GM21390 (cell line): ENCODE results near the gene CDC6.

Experiments used
- ATAC-seq: cut with Tn5 transposase; IDR thresholded peaks from one replicate; pipeline ENCODE4 v1.9.1; 2021; ENCODE audit not compliant: unreplicated experiment

The CDC6 gene

GRCh38 chr17:40309949-40310510 is 22.4 kb downstream of the CDC6 start:
- no peak for ATAC-seq

DNA sequence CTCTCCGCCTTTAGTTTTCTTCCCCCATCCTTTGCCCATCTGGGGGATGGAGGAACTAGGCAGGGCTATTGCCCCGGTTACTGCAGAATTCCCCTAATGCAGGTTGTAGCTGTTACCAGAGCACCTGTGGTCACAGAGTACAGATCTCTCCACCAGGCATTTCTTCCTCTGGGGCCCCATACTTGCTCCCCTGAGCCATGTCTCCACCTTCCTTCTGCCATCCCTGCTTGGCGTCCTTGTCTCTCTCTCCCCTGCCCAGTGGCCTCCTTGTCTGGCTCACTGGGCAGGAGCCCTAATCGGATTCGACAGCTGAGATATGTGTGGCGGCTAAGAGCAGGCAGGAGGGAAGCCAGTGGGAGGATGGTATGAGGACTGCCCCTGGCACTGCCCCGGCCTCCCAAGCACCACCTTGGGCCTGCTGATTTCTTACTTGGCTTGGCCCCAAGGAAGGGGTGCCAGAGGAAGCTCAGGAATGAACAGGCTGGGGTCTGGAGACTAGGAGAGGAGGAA is 23.3 kb downstream of the CDC6 start:
- no peak for ATAC-seq

- ATAC-seq: no peak
These were observed 23.9 kb downstream of the CDC6 start for GRCh38 chr17:40311575-40311974.

GRCh38 chr17:40312131-40312731 is 24.6 kb downstream of the CDC6 start:
- no peak for ATAC-seq

- ATAC-seq: no peak
These were observed 25.4 kb downstream of the CDC6 start for GRCh38 chr17:40312893-40313667.

DNA sequence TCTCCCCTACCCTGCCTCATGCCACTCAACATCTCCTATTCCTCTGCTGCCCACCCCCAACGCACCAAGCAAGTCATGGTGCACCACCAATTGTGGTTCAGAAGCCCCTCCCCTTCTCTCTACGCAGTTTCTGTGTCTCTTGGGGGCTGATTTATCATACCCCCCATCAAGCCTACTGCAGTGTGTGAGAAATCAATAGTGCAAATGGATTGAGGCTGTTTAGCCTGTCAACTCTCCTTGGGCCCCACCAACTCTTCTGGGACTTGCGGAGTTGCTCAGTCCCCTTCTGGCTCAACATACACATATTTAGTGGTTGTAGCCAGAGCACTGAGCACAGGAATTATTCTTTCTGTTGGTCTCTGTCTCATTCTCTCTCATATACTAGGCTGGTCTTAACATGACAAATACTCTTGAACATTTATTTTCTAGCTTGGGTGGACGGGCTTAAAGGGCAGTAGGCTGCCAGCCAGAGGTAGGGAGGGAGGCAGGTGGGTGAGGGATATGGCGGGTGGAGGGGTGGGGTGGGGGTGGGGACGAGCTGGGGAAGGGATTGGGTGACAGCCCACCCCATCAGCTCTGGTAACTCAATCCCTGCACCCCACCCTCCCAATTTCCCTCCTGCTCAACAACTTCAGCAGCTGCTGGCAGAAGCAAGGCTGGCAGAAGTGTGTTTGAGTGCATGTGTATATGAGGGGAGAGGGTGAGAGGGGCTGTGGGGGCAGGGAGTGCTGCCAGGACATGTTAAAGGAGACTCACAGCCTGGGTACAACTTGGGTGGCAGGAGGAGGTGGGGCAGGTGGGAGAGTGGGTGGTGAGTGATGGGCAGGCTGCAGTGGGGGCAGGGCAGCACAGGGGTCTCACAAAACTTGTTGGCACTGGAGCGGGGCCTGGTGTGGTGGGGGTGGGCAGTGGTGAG is 26.2 kb downstream of the CDC6 start:
- no peak for ATAC-seq

- no peak for ATAC-seq
These were observed 26.9 kb downstream of the CDC6 start for GRCh38 chr17:40314584-40314956.

GRCh38 chr17:40315206-40315605 is 27.5 kb downstream of the CDC6 start:
- no peak for ATAC-seq

GRCh38 chr17:40315678-40316570 is 28.2 kb downstream of the CDC6 start:
- no peak for ATAC-seq

DNA sequence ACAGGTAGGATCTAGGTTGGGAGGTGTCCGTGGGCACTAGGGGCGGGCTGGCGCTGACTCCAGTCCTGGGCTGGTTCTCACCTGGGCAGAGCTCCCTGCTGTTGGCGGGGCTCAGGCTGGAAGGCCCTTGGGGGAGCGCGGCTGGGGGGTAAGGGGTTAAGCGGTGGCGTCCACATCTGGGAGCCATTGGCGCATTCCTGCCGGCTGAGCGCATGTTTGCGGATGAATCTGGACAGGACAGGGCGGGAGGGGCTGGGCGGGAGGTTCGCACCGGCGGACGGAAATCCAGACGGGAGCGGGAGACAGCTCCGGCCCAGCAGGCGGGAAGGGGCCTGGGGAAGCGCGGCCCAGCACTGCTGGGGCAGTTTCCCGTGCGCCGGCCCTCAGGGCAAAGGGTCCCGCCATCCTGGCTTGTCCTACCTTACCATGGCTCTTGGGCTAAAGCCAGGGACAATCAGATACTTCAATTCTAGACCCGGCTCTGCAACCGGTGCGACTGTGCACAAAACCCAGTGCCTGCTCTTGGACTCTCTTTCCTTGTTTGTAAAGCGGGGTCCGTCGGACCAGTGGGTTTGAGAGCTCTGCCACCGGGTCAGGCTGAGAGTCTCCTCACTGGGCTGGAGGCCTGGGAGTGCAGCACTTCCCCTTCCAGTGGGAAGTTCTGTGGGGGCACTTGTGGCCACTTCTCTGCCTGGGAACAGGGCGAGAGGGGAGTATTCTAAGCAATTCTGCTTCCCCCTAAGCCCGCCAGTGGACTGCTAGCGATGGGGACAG is 29.1 kb downstream of the CDC6 start:
- no peak for ATAC-seq

DNA sequence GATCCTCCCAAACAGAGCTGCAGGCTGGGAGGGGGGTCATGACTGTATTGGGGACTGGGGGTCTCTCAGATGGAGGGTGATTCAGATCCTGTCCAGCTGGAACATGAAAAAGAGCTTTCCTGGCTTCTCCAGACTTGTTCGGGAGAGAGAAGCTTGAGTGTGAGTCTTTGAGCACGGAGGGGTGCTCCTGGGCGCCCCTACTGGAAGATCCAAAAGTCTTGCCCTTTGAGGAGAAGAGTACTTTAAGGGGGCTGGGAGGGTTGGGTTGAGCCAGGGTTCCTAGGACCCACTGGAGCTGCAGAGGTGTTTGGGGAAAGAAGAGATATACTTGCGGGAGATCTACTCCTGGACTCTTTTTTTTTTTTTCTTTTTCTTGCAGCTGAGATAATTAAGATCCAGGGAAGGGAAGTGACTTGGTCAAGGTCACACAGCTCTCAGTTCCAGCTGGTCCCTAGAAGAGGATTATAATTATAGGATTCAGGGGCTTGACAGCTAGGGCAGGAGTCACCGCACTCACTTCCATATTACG is 29.7 kb downstream of the CDC6 start:
- ATAC-seq: no peak

GRCh38 chr17:40317880-40318829 is 30.5 kb downstream of the CDC6 start:
- ATAC-seq: peak; percentile 60

DNA sequence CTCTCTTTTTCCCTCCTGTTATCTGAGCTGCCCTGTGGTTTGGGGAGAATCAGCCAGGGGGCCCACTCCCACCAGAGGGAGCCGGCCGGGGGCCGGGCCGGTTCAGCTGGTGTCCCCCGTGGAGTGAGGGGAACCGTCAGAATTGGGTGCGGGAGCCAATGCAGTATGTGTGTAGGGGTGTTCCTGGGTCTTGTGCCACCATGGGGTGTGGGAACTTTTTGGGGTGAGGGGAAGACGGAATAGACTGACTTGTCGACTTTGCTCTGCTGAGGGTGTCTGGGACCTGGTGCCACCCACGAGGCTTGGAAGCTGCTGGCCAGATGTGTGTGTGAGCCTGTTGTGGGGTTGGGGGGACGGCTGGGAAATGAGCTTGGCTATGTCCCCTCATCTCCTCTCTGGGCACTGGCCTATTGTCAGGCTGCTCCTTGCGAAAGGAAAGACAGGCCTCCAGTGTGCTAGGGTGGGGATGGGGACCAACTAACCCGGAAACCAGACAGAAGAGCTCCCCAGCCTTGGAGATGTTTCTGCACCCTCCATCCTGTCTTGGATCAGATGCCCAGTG is 31.2 kb downstream of the CDC6 start:
- no peak for ATAC-seq

- no peak for ATAC-seq
These were observed 32.2 kb downstream of the CDC6 start for GRCh38 chr17:40319651-40320540.

- ATAC-seq: no peak
These were observed 33.3 kb downstream of the CDC6 start for GRCh38 chr17:40320756-40321523.

- no peak for ATAC-seq
These were observed 33.8 kb downstream of the CDC6 start for GRCh38 chr17:40321524-40321929.
